NCI-H1694 (cell line): ENCODE results near the gene DESI1.
"Not testable (repeated sequence)": the region's sequence is repeated elsewhere in the genome, so short reads cannot be mapped to it uniquely, and the experiment has no call there.

Source experiments
- DNase-seq: peaks from one replicate; lab custom pipeline; 2025; lab: John Stamatoyannopoulos, UW

Gene DESI1

DNA sequence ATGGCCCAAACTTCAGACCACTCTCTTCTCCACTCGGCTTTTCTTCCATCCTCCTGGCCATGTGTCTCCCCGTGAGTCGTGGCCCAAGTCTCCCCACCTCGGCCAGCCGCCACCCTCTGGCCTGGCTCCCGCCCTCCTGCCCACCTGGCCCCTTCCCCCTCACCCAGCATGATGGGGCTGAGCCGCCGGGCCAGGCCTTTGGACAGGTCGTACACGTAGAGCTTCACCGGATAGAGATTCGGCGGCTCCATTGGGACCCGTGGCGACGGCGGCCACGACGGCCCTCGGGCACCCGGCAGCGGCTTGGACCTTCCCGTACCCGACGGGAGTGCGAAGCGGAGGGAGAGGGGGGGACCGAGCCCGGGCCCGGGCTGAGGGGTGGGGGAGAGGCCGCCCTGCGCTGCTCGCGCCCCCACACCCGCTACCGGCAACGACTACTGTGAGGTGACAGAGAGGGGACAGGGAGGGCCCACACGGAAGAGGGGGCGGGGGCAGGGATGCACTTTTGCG, at the start of gene DESI1:
Gene DESI1 (minus strand): TSS at position 455 of the 510 bp plus-strand sequence. CDS start 204 bp downstream, at position 251.
- DNase-seq = no peak

GRCh38 chr22:41668971-41669911, 48.4 kb upstream of the DESI1 start:
- DNase-seq = no peak

GRCh38 chr22:41664951-41665350, 44.1 kb upstream of the DESI1 start:
- DNase-seq = no peak

DNA sequence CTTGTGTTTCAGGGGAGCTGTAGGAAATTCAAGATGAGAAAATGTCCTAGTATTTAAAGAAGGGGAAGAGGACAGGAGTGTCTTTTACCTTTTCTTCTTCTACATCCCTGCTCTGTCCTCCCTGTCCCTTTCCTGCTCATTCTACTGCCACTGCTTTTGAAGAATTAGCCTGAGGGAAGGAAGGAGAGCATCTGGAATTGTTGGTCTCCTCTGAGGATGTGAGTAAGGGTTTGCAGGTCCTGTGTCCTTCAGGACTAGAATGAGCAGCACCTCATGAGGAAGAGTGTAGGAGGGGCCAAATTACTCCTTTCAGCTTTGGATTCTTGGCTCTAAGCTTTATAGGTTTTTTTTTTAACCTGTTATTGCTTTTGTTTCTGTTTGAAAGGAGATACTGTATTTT, 43.6 kb upstream of the DESI1 start:
- DNase-seq = no peak

GRCh38 chr22:41663594-41663993, 42.8 kb upstream of the DESI1 start:
- not testable (repeated sequence) for DNase-seq

- DNase-seq = no peak
Measured at GRCh38 chr22:41661713-41662112, 40.9 kb upstream of the DESI1 start.

DNA sequence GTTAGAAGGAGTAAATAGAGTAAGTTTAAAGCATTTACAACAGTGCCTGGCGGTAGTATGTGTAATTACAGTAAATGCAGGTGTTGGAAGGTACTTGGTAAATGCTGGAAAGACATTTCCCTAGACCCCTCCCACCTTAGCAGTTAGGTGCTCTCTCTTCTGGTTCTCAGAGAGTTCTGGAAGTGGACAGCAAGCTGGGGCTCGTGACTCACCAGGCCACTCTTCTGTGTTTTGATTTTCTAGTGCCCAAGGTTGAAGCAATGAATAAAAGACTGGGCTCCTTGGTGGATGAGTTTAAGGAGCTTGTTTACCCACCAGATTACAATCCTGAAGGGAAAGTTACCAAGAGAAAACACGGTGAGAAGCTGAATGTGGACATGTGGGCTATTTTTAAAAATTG, 40.2 kb upstream of the DESI1 start:
- DNase-seq = no peak

DNA sequence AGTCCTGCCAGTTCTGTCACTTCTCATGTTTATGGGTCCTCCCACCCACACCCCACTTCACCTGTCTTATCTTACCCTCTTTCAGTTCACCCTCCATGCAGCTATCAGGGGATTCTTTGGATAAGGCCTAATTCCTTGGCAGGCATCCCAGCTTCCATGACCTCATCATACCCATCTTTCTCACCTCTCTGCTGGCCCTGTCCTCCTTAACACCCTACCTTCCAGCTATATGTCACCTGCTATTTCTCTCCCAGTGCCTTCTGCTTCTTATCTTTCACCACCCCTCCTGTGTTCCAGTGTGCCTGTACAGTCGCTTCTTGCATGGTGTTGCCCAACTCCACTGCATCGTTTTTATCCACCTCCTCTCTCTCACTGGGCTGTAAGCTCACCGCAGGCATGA, 39.6 kb upstream of the DESI1 start:
- DNase-seq = no peak

DNA sequence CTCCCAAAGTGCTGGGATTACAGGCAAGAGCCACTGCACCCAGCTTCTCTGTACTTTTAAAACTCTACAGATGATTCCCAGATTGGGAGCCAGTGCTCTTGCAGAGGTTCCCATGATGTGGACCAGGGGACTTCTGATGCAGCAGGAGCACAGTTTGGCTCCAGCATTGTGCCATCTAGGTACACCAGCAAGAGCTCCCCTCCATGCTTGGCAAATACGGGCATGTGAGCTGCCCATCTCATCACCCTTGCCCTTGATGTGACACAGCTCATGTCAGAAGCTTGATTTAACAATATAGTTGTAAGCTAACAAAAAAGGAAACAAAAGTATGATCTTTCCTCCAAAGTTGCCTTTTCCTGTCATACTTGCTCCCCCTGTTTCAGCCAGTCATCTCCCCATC, 39.1 kb upstream of the DESI1 start:
- DNase-seq = no peak

DNA sequence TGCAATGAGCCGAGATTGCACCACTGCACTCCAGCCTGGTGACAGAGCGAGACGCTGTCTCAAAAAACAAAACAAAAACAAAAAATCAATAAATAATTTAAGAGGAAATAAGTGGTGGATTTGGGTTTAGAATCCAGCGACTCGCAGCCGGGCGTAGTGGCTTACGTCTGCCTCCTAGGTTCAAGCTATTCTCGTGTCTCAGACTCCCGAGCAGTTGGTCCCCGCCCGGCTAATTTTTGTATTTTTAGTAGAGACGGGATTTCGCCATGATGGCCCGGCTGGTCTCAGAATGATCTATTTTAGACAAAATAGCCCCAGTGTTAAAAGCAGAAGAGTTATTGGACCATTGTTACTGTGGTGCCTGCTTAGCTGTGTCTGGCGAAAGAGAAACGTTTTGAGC, 38.0 kb upstream of the DESI1 start:
- no peak for DNase-seq

- DNase-seq = no peak
Measured at GRCh38 chr22:41657709-41658108, 36.9 kb upstream of the DESI1 start.

DNA sequence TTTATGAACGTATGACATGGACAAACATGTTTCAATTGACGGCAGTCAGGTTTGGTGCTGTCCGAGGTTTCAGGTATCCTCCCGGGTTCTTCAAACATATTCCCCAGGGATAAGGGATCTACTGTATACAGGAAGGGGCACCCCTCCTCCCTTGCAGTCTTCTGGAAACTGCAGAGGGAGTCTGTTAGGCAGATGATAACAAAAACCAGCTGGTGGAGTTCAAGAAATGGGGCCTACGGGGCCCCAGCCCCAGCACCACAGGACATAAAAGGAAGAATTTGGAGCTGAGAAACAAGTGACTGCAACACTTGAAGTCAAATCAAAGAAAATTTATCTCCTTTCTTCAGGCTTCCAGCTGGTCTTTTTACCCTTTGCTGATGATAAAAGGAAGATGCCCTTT, 35.7 kb upstream of the DESI1 start:
- no peak for DNase-seq

- no peak for DNase-seq
Measured at GRCh38 chr22:41654322-41654721, 33.5 kb upstream of the DESI1 start.

GRCh38 chr22:41650821-41651220, 30.0 kb upstream of the DESI1 start:
- DNase-seq = no peak

GRCh38 chr22:41650229-41650628, 29.4 kb upstream of the DESI1 start:
- no peak for DNase-seq

- DNase-seq = no peak
Measured at GRCh38 chr22:41648432-41648831, 27.6 kb upstream of the DESI1 start.

DNA sequence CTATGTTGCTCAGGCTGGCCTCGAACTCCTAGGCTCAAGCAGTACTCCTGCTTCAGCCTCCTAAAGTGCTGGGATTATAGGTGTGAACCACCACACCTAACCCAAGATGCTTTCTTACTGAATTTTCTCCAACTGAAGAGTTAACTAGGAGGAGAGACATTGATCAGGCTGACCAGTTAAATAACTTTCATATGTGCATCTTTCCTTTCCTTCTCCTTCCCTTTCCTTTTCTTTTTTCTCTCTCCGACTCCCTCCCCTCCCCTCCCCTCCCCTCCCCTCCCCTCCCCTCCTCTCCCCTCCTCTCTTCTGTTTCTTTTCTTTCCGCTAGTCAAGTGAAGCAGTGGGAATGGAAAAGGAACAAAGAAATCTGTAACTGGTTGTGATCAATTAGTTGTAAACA, 26.9 kb upstream of the DESI1 start:
- no peak for DNase-seq

- no peak for DNase-seq
Measured at GRCh38 chr22:41642331-41643110, 21.7 kb upstream of the DESI1 start.

GRCh38 chr22:41641854-41642253, 21.0 kb upstream of the DESI1 start:
- DNase-seq = no peak

DNA sequence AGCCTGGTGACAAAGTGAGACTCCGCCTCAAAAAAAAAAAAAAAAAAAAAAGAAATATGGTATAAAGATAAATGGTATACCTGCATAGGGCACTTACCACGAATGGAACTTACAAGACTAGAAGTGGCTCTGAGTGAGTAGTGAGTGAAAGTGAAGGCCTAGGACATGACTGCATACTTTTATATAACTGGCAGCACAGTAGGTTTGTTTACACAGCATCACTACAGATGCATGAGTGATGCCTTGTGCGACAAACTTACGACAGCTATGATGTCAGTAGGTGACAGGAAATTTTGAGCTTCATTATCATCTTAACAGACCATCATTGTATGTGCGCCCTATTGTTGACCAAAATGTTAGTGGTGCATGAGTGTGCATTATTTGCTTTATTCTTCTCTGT, 17.9 kb upstream of the DESI1 start:
- no peak for DNase-seq

DNA sequence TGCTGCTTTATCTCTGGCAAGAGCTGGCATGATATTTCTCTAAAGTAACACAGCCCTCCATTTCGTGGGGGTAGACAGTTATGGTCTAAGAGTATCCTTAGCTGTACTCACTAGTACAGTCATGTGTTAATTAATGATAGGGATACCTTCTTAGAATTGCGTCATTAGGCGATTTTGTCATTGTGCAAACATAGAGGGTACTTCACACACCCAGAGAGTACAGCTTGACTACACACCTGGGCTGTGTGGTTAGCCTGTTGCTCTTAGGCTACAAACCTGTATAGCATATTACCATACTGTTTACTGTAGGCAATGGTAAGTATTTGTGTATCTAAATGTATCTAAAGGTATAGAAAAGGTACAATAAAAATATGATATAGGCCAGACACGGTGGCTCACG, 17.3 kb upstream of the DESI1 start:
- no peak for DNase-seq

- not testable (repeated sequence) for DNase-seq
Measured at GRCh38 chr22:41637623-41638022, 16.8 kb upstream of the DESI1 start.

GRCh38 chr22:41636467-41636866, 15.6 kb upstream of the DESI1 start:
- no peak for DNase-seq
